ENCODE data around the gene DOCK4.

GRCh38 chr7:111855161-111855841, 350.9 kb downstream of the DOCK4 start:
- no peak for TF ChIP-seq POLR2AphosphoS5 (IDR thresholded peaks at IDR 0.05)
- peak; percentile 14 to 56 (median 37) for TF ChIP-seq CTCF (IDR thresholded peaks at IDR 0.05)
